NCI-H526 (cell line): ENCODE results near the gene LRTM2.

ENCODE experiments used
- DNase-seq, 2 experiments: peaks; one replicate each; lab custom pipeline; 2025; lab: John Stamatoyannopoulos, UW

Gene LRTM2

DNA sequence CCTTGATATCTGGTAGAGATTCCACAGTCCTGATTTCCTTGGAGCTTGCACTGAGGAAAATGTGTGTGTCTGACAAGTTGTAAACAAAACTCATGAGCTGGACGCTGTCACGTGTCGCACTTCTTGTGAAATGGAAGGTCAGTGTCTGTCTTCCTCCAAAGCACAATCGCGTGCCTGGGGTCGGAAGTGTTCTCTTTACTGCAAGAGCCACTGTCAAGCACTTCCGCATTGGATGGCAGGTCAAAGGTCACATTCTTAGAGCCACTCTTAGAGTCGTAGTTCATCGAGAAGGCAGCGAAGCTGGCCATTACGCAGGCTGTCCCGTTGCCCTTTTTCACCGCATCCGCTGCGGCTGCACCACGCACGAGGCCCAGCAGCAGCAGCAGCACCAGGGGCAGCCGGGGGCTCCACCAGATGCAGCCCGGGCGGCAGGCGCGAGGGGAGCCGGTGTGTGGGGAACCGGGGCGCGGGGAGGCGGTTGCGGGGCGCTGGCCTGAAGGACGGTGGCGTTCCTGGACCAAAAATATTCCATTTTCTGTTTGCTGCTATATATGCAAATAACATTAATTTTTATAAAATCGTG, 45.0 kb downstream of the LRTM2 start:
- no peak for DNase-seq

- no peak for DNase-seq
Measured at GRCh38 chr12:1869145-1869544, 48.8 kb downstream of the LRTM2 start.

DNA sequence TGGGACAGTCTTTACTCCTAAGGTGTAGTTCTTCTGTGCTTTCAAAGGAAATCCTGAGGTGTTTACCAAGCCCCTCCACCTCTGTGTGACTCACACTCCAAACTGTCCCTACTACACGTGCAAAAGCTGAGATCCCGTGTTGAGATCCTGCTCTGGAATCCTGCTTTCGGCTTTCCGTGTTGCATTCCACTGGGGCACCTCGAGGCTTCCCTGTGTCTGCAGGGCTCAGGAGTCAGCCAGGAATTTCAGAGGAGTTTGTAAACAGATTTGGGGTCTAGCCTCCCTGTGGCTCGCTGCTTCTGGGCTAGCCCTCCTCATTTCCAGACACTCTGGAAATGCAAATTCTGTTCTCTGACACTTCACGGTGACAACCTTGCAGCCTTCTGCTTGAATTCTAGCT, 49.7 kb downstream of the LRTM2 start:
- no peak for DNase-seq

DNA sequence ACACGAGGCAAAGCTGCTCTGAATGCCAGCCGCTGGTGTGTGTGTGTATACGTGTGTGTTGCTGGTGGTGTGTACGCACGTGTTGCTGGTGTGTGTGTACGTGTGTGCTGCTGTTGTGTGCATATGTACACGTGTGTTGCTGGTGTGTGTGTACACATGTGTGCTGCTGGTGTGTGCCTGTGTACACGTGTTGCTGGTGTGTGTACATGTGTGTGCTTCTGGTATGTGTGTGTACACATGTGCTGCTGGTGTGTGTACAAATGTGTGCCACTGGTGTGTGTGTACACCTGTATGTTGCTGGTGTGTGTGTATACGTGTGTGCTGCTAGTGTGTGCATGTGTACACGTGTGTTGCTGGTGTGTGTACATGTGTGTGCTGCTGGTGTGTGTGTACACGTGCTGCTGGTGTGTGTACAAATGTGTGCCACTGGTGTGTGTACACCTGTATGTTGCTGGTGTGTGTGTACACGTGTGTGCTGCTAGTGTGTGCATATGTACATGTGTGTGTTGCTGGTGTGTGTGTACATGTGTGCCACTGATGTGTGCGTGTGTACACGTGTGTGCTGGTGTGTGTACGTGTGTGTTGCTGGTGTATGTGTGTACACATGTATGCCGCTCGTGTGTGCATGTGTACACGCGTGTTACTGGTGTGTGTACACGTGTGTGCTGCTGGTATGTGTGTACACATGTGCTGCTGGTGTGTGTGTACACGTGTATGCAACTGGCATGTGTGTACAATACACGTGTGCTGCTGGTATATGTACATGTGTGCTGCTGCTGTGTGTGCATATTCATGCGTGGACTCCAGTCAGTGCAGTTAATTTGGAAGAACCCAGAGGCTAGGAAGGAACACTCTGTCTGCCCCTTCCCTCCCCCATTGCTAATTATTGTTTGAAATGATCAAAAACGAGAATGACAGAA, 50.9 kb downstream of the LRTM2 start:
- DNase-seq, result no peak

DNA sequence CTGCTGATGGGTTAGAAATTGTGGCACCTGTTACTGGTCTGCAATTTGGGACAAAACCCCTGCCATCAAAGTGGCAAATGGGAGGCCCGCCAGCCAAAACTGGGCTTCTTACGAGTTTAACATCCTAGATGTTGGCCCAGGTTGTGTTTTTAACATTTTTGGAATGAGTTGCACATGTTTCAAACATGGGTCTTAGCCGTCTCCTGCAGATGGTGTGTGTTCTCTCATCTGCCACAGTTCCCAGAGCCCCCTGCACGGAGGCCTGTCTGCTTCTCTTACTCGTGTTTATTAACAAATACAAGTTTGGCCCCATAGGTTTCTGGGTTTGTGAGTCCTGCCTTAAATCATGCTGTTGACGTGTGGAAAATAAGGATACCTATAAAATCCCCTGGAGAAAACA, 51.6 kb downstream of the LRTM2 start:
- DNase-seq, result no peak

DNA sequence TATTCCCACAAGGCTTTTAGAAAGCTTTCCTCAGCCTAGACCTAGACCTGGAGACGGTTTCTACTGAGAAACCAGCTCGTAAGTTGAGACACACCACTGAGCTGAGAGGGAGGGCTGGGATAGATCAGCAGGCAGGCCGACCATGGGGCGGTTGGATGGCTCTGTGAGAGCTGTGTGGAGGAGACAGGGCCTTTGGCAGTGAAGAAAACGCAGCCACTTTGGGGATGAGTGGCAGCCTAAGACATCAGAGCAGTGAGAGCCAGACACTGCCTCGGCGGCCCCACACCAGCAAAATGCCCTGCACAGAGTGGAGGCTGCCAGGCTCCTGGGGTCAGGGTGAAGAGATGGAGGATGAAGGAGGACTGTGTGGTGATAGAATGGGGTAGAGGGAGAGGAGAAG, 52.1 kb downstream of the LRTM2 start:
- no peak for DNase-seq

GRCh38 chr12:1873531-1874510, 53.5 kb downstream of the LRTM2 start:
- DNase-seq, result no peak

- no peak for DNase-seq
Measured at GRCh38 chr12:1875608-1876007, 55.2 kb downstream of the LRTM2 start.

DNA sequence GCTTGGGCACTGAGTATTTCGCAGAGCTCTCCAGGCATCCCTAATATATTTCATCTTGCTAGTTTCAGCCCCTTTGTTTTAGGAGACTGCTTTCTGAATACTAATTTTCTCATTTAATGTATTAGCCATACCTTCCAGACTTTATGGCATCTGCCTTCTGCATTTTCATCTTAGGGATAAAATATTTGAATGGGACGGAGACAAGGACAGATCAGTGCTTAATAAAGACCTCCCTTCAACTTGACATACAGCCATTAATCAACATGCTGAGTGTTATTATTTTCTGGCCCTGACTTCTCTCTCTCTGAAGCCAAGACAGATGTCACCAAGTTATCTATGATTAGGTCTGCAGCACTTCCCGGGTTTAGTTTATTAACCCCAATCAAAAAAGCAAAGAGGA, 55.7 kb downstream of the LRTM2 start:
- no peak for DNase-seq

GRCh38 chr12:1877169-1877878, 57.0 kb downstream of the LRTM2 start:
- no peak for DNase-seq

DNA sequence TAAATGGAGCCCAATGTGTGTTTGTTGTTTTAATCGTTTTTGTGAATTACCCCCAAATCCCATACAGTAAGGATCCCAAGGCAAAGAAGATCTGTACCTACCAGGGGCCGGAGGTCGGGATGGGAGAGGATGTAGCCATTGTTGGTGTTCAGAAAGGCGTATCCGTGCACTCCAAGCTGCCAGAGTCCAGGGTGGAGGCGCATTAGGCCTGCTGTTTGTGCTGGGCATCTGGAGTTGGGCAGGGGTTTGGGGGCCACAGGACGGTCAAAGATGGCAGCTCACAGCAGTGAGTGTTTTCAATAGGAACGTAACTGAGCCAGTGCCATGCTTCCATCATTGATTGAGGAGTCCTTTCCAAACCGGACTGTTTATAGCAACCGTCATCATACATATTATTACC, 57.8 kb downstream of the LRTM2 start:
- no peak for DNase-seq

DNA sequence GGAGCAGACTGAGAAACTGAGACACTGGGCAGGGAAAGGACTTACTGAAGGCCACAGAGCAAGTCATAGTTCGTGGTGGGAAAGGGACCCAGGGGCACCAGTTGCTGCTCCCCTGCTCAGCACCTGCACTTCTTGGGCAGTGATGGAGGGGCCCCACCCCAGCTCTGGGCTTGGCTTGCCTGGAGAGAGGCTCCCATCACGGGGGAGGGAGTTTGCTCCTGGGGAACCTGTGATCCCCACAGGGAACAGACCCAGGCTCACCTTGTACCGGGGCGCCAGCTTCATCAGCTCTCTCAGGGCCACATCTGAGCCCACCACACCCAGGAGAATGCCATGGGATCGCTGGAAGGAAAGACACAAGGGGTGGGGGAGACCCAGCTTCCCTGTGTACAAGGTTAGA, 58.3 kb downstream of the LRTM2 start:
- DNase-seq, result no peak

- no peak for DNase-seq
Measured at GRCh38 chr12:1879633-1880032, 59.3 kb downstream of the LRTM2 start.

GRCh38 chr12:1880153-1880845, 59.9 kb downstream of the LRTM2 start:
- no peak for DNase-seq

GRCh38 chr12:1880876-1881275, 60.5 kb downstream of the LRTM2 start:
- no peak for DNase-seq

DNA sequence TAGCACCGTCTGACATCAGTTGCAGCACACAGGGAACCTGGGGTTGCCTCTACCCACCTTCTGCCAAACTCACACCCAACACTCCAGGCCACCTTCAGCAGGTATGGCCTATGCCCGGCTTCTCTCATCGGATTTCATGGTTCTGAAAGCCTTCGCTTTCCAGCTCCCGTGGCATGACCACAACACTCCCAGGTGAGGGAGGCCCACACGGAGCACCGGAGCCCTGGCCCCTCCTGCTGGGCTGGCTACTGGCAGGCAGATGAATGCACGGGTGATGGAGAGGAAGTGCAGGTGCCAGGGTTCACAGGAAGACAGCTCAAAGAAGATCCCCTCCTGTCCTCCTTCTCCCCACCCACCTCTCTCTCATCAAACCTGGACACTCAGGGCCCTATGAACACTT, 60.9 kb downstream of the LRTM2 start:
- DNase-seq, result no peak

GRCh38 chr12:1881936-1882335, 61.6 kb downstream of the LRTM2 start:
- DNase-seq, result no peak

GRCh38 chr12:1882405-1882804, 62.0 kb downstream of the LRTM2 start:
- DNase-seq, result no peak

GRCh38 chr12:1882850-1883470, 62.6 kb downstream of the LRTM2 start:
- DNase-seq, result no peak

GRCh38 chr12:1883513-1883912, 63.1 kb downstream of the LRTM2 start:
- no peak for DNase-seq

GRCh38 chr12:1884651-1885050, 64.3 kb downstream of the LRTM2 start:
- DNase-seq, result no peak
